ENCODE measurements around the gene APBB1. TPM values are rescaled to one million over a fixed set of nuclear protein-coding genes. Genes with fewer than 3 reads are reported as not detected.

APBB1 gene
- polyA plus RNA-seq, 6 donors from 2014 or later, result 9.4 to 40.0 (median 28.0) TPM

- no peak for DNase-seq
- Mint-ChIP-seq H3K36me3 (no peaks in the 10 kb centered on the region), H3K4me3 (no peak overlapping the region), H3K27me3 (no peaks in the 10 kb centered on the region), H3K9me3 (no peaks in the 10 kb centered on the region), H3K4me1 (peaks cover 6 to 7% (median 6%) of the 10 kb centered on the region in 3 donors), H3K27ac (no peak overlapping the region)
- no peak for ATAC-seq (ENCODE audit: low read depth in 2 of 2)
Measured at GRCh38 chr11:6438979-6439571, 20.2 kb upstream of the APBB1 start.

- DNase-seq, result no peak
- H3K27me3 Mint-ChIP-seq, result no peaks in the 10 kb centered on the region
- H3K4me1 Mint-ChIP-seq, result peaks cover 12 to 13% (median 12%) of the 10 kb centered on the region in 3 donors
- H3K4me3 Mint-ChIP-seq, result no peak overlapping the region
- no peaks in the 10 kb centered on the region for H3K36me3 Mint-ChIP-seq
- H3K9me3 Mint-ChIP-seq, result no peaks in the 10 kb centered on the region
- peak; percentile 70 to 82 for ATAC-seq (ENCODE audit: low read depth in 2 of 2)
- H3K27ac Mint-ChIP-seq, result no peak overlapping the region
Measured at GRCh38 chr11:6437993-6438392, 19.1 kb upstream of the APBB1 start.

- DNase-seq (no peak), ATAC-seq (ENCODE audit: low read depth in 2 of 2) (no peak)
- Mint-ChIP-seq H3K36me3 (no peaks in the 10 kb centered on the region), H3K9me3 (no peaks in the 10 kb centered on the region), H3K4me1 (peaks cover 12 to 13% (median 12%) of the 10 kb centered on the region in 3 donors), H3K4me3 (no peak overlapping the region), H3K27me3 (no peaks in the 10 kb centered on the region), H3K27ac (no peak overlapping the region)
Measured at GRCh38 chr11:6437423-6437822, 18.5 kb upstream of the APBB1 start.

DNA sequence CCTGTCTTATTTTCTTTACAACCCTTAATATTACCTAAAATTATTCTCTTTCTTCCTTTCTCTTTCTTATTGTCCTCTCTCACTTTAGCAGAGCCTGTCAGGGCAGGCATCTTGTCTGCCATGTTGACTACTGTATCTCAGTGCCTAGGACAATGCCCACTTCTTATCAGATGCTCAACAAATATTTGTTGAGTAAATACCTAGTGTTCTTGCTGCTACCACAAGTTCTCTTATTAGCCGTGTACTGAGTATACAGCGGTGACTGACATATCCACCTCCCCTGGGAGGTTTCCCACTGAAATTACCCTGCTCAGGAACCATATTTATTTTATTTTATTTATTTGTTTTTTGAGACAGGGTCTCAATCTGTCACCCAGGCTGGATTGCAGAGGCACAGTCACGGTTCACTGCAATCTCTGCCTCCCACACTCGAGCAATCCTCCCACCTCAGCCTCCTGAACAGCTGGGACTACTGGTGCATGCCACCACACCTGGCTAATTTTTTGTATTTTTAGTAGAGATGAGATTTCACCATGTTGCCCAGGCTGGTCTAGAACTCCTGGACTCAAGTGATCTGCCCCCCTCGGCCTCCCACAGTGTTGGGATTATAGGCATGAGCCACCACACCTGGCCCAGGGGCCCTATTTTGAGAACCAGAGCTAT lies 15.2 kb upstream of the APBB1 start:
- H3K4me1 Mint-ChIP-seq, result peaks cover 12 to 13% (median 12%) of the 10 kb centered on the region in 3 donors

DNA sequence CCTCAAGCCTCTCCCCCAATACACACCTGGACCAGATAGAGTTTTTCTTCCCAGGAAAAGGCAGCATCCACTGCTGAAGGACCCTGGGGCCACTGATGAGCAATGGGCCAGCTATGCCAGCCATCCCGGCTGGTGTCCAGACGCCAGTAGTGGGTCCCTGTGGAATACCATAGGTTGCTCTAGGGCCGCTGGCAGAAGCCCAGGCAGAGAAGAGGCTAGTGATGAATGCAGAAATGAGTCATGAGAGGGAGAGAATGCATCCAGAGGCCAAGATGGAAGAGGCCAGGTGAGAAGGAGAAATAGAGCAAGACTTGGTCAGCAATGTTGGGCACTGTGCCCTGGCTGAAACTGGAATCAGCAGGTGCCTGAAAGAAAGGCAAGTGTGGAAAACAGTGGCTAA lies 13.0 kb upstream of the APBB1 start:
- Mint-ChIP-seq H3K27me3 (peaks cover 0 to 5% (median 0%) of the 10 kb centered on the region in 3 donors), H3K4me3 (no peak overlapping the region), H3K36me3 (no peaks in the 10 kb centered on the region), H3K4me1 (peaks cover 12 to 13% (median 12%) of the 10 kb centered on the region in 3 donors), H3K9me3 (peaks cover 0 to 2% (median 0%) of the 10 kb centered on the region in 7 donors), H3K27ac (peak overlapping the region in 1 of 6 donors; percentile 55)
- ATAC-seq (ENCODE audit: low read depth in 2 of 2) (no peak), DNase-seq (no peak)

More for the DNA sequence above, 15.2 kb upstream of the APBB1 start:
- H3K9me3 Mint-ChIP-seq, result peaks cover 0 to 2% (median 0%) of the 10 kb centered on the region in 7 donors
- no peaks in the 10 kb centered on the region for H3K27me3 Mint-ChIP-seq
- H3K36me3 Mint-ChIP-seq, result no peaks in the 10 kb centered on the region
- ATAC-seq (ENCODE audit: low read depth in 2 of 2), result no peak
- H3K4me3 Mint-ChIP-seq, result no peak overlapping the region
- H3K27ac Mint-ChIP-seq, result peak overlapping the region in 2 of 6 donors; percentile 3 to 49
- no peak for DNase-seq

- ATAC-seq (ENCODE audit: low read depth in 2 of 2) (no peak), DNase-seq (no peak)
- H3K4me1 Mint-ChIP-seq, result no peaks in the 10 kb centered on the region
- H3K36me3 Mint-ChIP-seq, result peaks cover 5 to 8% of the 10 kb centered on the region in 2 donors
- peaks cover 0 to 2% (median 0%) of the 10 kb centered on the region in 7 donors for H3K9me3 Mint-ChIP-seq
- peaks cover 24 to 37% (median 29%) of the 10 kb centered on the region in 3 donors for H3K27me3 Mint-ChIP-seq
- H3K27ac Mint-ChIP-seq, result peak overlapping the region in 1 of 6 donors; percentile 22
- no peak overlapping the region for H3K4me3 Mint-ChIP-seq
Measured at GRCh38 chr11:6427516-6427915, 8.6 kb upstream of the APBB1 start.

DNA sequence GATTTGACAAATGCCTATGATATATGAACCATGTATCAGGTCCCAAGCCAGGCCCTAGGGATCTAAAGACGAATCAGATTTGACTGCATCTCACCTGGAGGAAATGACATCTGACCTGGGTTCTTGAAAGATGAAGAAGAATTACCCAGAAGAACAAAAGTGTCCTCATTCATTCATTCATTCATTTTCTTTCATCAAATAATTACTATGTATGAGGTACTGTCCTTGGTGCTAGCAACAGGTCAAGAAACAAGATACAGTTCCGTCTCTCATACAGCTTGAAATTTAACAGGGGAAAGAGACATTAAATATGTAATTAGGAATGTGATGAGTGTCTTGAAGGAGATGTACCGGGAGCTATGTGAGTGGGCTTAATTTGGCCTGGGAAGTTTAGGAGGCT lies 1.8 kb upstream of the APBB1 start:
- peak overlapping the region in 2 of 6 donors; percentile 10 to 58 for H3K27ac Mint-ChIP-seq
- peaks cover 26 to 45% (median 45%) of the 10 kb centered on the region in 3 donors for H3K27me3 Mint-ChIP-seq
- DNase-seq, result no peak
- H3K36me3 Mint-ChIP-seq, result peaks cover 5 to 8% of the 10 kb centered on the region in 2 donors
- ATAC-seq (ENCODE audit: low read depth in 2 of 2), result no peak
- peak overlapping the region in 3 of 8 donors; percentile 4 to 92 (median 85) for H3K4me3 Mint-ChIP-seq
- H3K9me3 Mint-ChIP-seq, result peaks cover 0 to 1% (median 0%) of the 10 kb centered on the region in 7 donors
- peaks cover 0 to 10% (median 6%) of the 10 kb centered on the region in 3 donors for H3K4me1 Mint-ChIP-seq

DNA sequence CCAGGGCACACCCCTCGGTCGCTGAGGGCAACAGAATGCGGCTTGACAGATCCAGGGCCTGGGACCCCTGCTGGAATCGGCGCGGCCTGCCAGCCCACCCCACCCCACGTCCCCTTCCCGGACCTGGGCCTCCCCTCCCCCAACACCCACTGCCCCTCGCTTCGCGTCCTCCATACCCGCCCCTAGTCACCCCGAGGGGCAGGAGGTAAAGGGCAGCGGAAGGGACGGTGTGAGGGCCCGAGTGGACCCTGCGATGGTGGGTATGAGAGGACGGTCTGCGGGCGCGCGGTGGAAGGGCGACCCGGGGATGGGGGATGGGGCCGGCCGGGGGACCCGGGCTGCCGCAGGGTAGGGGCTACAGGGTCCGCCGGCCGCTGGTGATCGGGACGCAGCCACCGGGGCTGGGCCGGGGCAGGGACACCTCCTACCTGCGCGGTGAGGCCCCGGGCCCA lies 311 bp downstream of the APBB1 start:
- Mint-ChIP-seq H3K27ac (peak overlapping the region in 1 of 6 donors; percentile 16), H3K4me3 (no peak overlapping the region)

GRCh38 chr11:6417907-6418556 lies 862 bp downstream of the APBB1 start:
- DNase-seq (no peak), ATAC-seq (ENCODE audit: low read depth in 2 of 2) (peak; percentile 12 to 15)
- H3K4me1 Mint-ChIP-seq, result peaks cover 3 to 13% (median 9%) of the 10 kb centered on the region in 3 donors
- no peak overlapping the region for H3K27ac Mint-ChIP-seq
- H3K27me3 Mint-ChIP-seq, result peaks cover 5 to 21% (median 19%) of the 10 kb centered on the region in 3 donors
- no peak overlapping the region for H3K4me3 Mint-ChIP-seq
- peaks cover 0 to 1% (median 0%) of the 10 kb centered on the region in 7 donors for H3K9me3 Mint-ChIP-seq
- no peaks in the 10 kb centered on the region for H3K36me3 Mint-ChIP-seq

More for the DNA sequence above, 311 bp downstream of the APBB1 start:
- peaks cover 0 to 10% (median 6%) of the 10 kb centered on the region in 3 donors for H3K4me1 Mint-ChIP-seq
- peaks cover 0 to 1% (median 0%) of the 10 kb centered on the region in 7 donors for H3K9me3 Mint-ChIP-seq
- DNase-seq (no peak), ATAC-seq (ENCODE audit: low read depth in 2 of 2) (no peak)
- peaks cover 0 to 4% of the 10 kb centered on the region in 2 donors for H3K36me3 Mint-ChIP-seq
- H3K27me3 Mint-ChIP-seq, result peaks cover 10 to 27% (median 24%) of the 10 kb centered on the region in 3 donors

- H3K36me3 Mint-ChIP-seq, result no peaks in the 10 kb centered on the region
- ATAC-seq (ENCODE audit: low read depth in 2 of 2) (no peak), DNase-seq (no peak)
- H3K27ac Mint-ChIP-seq, result no peak overlapping the region
- H3K9me3 Mint-ChIP-seq, result no peaks in the 10 kb centered on the region
- H3K4me3 Mint-ChIP-seq, result no peak overlapping the region
- peaks cover 0 to 3% (median 2%) of the 10 kb centered on the region in 3 donors for H3K27me3 Mint-ChIP-seq
- peaks cover 9 to 17% (median 11%) of the 10 kb centered on the region in 3 donors for H3K4me1 Mint-ChIP-seq
Measured at GRCh38 chr11:6415797-6416196, 3.1 kb downstream of the APBB1 start.

GRCh38 chr11:6414874-6415328 lies 4.0 kb downstream of the APBB1 start:
- ATAC-seq (ENCODE audit: low read depth in 2 of 2) (no peak), DNase-seq (no peak)
- Mint-ChIP-seq H3K4me1 (peaks cover 8 to 12% (median 11%) of the 10 kb centered on the region in 3 donors), H3K27me3 (no peaks in the 10 kb centered on the region), H3K36me3 (peaks cover 0 to 5% of the 10 kb centered on the region in 2 donors), H3K27ac (no peak overlapping the region), H3K4me3 (no peak overlapping the region), H3K9me3 (no peaks in the 10 kb centered on the region)

DNA sequence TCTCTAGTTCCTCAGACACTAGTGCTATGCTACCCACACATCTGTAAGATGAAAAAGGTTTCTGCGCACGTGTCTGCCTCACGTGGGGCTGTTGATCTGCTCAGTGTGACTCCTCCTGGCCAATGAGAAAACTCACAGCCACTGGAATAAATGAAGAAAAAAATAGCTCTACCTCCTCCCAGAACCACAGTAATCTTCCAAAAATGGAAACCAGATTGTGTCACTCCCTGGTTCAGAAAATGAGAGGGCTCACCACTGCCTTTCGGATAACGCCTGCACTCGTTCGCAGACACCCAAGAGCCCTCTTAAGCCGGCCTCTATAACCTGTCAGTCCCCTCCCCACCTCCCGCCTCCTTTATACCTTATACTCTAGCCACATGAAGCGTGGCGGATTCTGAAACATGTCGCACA lies 5.1 kb downstream of the APBB1 start:
- H3K9me3 Mint-ChIP-seq, result no peaks in the 10 kb centered on the region
- no peak for ATAC-seq (ENCODE audit: low read depth in 2 of 2)
- H3K27me3 Mint-ChIP-seq, result no peaks in the 10 kb centered on the region

DNA sequence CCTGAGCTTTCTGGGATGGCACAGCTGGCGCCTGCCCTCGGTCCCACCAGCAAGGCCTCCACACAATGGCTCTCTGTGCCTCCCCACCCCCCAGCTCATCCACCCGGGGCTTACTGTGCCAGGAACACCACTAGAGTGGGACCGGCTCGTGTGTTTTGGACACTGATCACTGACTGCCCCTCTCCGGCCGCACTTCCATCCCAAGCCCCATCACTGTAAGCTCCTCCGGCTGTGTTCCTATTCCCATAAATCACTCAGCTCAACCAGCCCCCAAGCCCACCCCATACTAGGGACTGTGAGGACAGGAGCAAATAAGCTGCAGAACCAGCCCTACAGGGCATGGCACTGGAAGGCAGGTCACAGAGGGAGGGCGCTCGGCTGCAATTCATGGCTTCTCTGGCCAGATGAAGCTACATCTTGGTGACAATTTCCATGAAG lies 7.3 kb downstream of the APBB1 start:
- H3K36me3 Mint-ChIP-seq, result peaks cover 0 to 12% of the 10 kb centered on the region in 2 donors
- H3K27ac Mint-ChIP-seq, result no peak overlapping the region
- H3K4me1 Mint-ChIP-seq, result peaks cover 14 to 24% (median 17%) of the 10 kb centered on the region in 3 donors
- H3K27me3 Mint-ChIP-seq, result no peaks in the 10 kb centered on the region
- ATAC-seq (ENCODE audit: low read depth in 2 of 2) (no peak), DNase-seq (no peak)
- H3K9me3 Mint-ChIP-seq, result no peaks in the 10 kb centered on the region
- peak overlapping the region in 1 of 8 donors; percentile 19 for H3K4me3 Mint-ChIP-seq

More for the DNA sequence above, 5.1 kb downstream of the APBB1 start:
- no peak for DNase-seq
- Mint-ChIP-seq H3K36me3 (peaks cover 0 to 12% of the 10 kb centered on the region in 2 donors), H3K27ac (peak overlapping the region in 1 of 6 donors; percentile 17), H3K4me3 (no peak overlapping the region), H3K4me1 (peaks cover 6 to 11% (median 7%) of the 10 kb centered on the region in 3 donors)

Data from naive B cell (primary cell).